ENCODE data around the gene RAP1A.

RAP1A gene

DNA sequence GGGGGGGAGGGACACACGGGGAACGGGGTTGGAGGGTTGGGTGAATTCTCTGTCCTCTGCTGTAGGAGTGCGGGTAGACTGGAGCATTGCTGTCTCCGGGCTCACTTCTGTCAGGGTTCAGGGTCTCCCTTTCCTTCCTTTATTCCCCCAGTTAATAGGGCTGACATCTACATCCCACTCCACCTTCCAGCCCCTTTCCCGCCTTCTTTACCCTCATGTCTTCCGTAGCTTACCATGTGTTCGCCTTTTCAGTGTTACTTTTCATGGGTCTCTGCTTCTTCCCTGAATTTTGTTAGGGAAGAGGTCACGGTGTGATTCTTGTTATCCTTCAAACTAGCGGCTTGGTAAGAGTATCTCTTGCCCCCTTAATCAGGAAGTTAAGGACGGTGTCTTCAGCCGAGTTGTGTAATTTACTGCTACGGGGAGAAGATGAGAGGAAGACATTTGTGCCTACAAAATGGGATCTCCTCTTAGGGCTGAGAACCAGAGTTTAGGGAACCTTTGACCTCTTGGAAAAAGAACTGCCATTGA is 917 bp downstream of the RAP1A start:
- TF ChIP-seq, protein P1, sequence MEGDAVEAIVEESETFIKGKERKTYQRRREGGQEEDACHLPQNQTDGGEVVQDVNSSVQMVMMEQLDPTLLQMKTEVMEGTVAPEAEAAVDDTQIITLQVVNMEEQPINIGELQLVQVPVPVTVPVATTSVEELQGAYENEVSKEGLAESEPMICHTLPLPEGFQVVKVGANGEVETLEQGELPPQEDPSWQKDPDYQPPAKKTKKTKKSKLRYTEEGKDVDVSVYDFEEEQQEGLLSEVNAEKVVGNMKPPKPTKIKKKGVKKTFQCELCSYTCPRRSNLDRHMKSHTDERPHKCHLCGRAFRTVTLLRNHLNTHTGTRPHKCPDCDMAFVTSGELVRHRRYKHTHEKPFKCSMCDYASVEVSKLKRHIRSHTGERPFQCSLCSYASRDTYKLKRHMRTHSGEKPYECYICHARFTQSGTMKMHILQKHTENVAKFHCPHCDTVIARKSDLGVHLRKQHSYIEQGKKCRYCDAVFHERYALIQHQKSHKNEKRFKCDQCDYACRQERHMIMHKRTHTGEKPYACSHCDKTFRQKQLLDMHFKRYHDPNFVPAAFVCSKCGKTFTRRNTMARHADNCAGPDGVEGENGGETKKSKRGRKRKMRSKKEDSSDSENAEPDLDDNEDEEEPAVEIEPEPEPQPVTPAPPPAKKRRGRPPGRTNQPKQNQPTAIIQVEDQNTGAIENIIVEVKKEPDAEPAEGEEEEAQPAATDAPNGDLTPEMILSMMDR (IDR thresholded peaks at IDR 0.05; ENCODE audit: low read length) = no peak
- TF ChIP-seq EZH2 (IDR thresholded peaks at IDR 0.05; ENCODE audit: borderline replicate concordance, low read length) = no peak
- no peak overlapping the region for H2AFZ ChIP-seq (ENCODE audit: low read length)
- peak overlapping the region; percentile 74 for H3K27ac ChIP-seq (ENCODE audit: low read depth, low read length, poor library complexity, severe bottlenecking)
- no peaks in the 10 kb centered on the region for H3K9me3 ChIP-seq (ENCODE audit: low read length)
- H3K4me1 ChIP-seq (ENCODE audit: insufficient read depth, low read length, severe bottlenecking) = peaks cover 68% of the 10 kb centered on the region
- H3K9ac ChIP-seq (ENCODE audit: low read length) = peak overlapping the region; percentile 80
- no peaks in the 10 kb centered on the region for H3K27me3 ChIP-seq (ENCODE audit: insufficient read depth, low read length)
- no peaks in the 10 kb centered on the region for H3K36me3 ChIP-seq (ENCODE audit: insufficient read depth, low read length)
- no peaks in the 10 kb centered on the region for H4K20me1 ChIP-seq (ENCODE audit: insufficient read depth, low read length)
- 0 out of 2 replicates have a peak, but pooled peaks cover 3% of the 10 kb centered on the region for H3F3A ChIP-seq (ENCODE audit: insufficient read depth, low read length)
- H3K79me2 ChIP-seq (ENCODE audit: insufficient read depth, low read length) = peaks cover 50% of the 10 kb centered on the region
- H3K9me2 ChIP-seq (ENCODE audit: low read depth, low read length) = no peaks in the 10 kb centered on the region
- H3K4me3 ChIP-seq (ENCODE audit: low read depth, low read length, poor library complexity, severe bottlenecking) = peak overlapping the region; percentile 79
- H3K4me2 ChIP-seq (ENCODE audit: low read length) = peak overlapping the region; percentile 100

DNA sequence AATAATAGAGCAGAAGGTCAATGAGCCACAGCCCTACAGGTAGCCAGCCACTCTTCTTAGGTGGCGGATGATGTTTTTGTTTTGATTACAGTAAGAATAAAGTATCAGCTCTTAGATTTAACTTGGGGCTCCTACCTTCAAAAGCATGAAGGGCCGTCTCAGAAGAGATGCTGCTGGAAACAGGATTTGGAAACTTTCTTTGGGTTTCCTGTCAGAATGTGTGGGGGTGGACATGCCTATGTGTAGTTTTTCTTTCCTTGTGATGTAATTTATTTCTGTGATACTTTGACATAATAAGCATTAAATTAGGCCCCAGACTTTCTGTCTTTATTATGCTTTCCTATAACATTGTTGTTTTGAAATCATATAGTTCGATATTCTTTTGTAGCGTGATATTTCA is 1.5 kb downstream of the RAP1A start:
- no peaks in the 10 kb centered on the region for H3K9me3 ChIP-seq (ENCODE audit: low read length)
- H3K27me3 ChIP-seq (ENCODE audit: insufficient read depth, low read length) = no peaks in the 10 kb centered on the region
- H3K4me1 ChIP-seq (ENCODE audit: insufficient read depth, low read length, severe bottlenecking) = peaks cover 68% of the 10 kb centered on the region
- TF ChIP-seq, protein P1 (IDR thresholded peaks at IDR 0.05; ENCODE audit: low read length) = no peak
- TF ChIP-seq EZH2 (IDR thresholded peaks at IDR 0.05; ENCODE audit: borderline replicate concordance, low read length) = no peak
- no peaks in the 10 kb centered on the region for H4K20me1 ChIP-seq (ENCODE audit: insufficient read depth, low read length)
- no peaks in the 10 kb centered on the region for H3K9me2 ChIP-seq (ENCODE audit: low read depth, low read length)
- 0 out of 2 replicates have a peak, but pooled peaks cover 3% of the 10 kb centered on the region for H3F3A ChIP-seq (ENCODE audit: insufficient read depth, low read length)
- H3K36me3 ChIP-seq (ENCODE audit: insufficient read depth, low read length) = no peaks in the 10 kb centered on the region
- peak overlapping the region; percentile 80 for H3K9ac ChIP-seq (ENCODE audit: low read length)
- peak overlapping the region; percentile 79 for H3K4me3 ChIP-seq (ENCODE audit: low read depth, low read length, poor library complexity, severe bottlenecking)
- peak overlapping the region; percentile 100 for H3K4me2 ChIP-seq (ENCODE audit: low read length)
- H2AFZ ChIP-seq (ENCODE audit: low read length) = no peak overlapping the region
- peaks cover 55% of the 10 kb centered on the region for H3K79me2 ChIP-seq (ENCODE audit: insufficient read depth, low read length)
- peak overlapping the region; percentile 74 for H3K27ac ChIP-seq (ENCODE audit: low read depth, low read length, poor library complexity, severe bottlenecking)

DNA sequence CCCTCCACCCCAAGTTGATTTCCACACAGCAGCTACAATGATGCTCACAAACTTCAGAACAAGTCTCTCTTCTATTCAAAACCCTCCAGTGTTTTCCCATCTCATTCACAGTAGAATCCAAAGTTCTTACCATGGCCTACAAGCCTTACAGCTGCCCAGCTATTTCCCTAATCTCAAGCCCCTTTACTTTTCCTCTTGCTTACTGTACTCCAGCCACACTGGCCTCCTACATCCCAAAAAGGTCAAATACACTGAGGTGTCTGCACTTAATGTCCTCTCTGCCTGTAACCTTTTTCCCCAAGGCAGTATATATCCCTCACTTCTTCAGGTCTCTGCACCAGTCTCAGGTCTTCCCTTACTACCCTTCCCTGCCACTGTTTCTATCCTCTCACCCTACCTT is 2.6 kb downstream of the RAP1A start:
- Histone ChIP-seq H3K36me3 (ENCODE audit: insufficient read depth, low read length) (no peaks in the 10 kb centered on the region), H3K9ac (ENCODE audit: low read length) (no peak overlapping the region; the same call in 1 of the 2 replicates), H3K9me3 (ENCODE audit: low read length) (no peaks in the 10 kb centered on the region), H2AFZ (ENCODE audit: low read length) (no peak overlapping the region), H4K20me1 (ENCODE audit: insufficient read depth, low read length) (no peaks in the 10 kb centered on the region), H3K27ac (ENCODE audit: low read depth, low read length, poor library complexity, severe bottlenecking) (peak overlapping the region; percentile 74), H3K4me3 (ENCODE audit: low read depth, low read length, poor library complexity, severe bottlenecking) (peak overlapping the region; percentile 79), H3K27me3 (ENCODE audit: insufficient read depth, low read length) (no peaks in the 10 kb centered on the region), H3K9me2 (ENCODE audit: low read depth, low read length) (no peaks in the 10 kb centered on the region), H3F3A (ENCODE audit: insufficient read depth, low read length) (0 out of 2 replicates have a peak, but pooled peaks cover 3% of the 10 kb centered on the region), H3K4me2 (ENCODE audit: low read length) (peak overlapping the region; percentile 100), H3K79me2 (ENCODE audit: insufficient read depth, low read length) (peaks cover 66% of the 10 kb centered on the region), H3K4me1 (ENCODE audit: insufficient read depth, low read length, severe bottlenecking) (peaks cover 68% of the 10 kb centered on the region)
- TF ChIP-seq EZH2 (IDR thresholded peaks at IDR 0.05; ENCODE audit: borderline replicate concordance, low read length) = no peak
- TF ChIP-seq, protein P1 (IDR thresholded peaks at IDR 0.05; ENCODE audit: low read length) = no peak

Data from OCI-LY1 (cell line).